Epithelial cell of esophagus (primary cell): ENCODE measurements around the gene CFAP97D1.

Experiments used
- DNase-seq: peaks from one replicate; pipeline ENCODE4 v3.0.0; 2010; ENCODE audit warnings: low read depth
- H3K4me3 ChIP-seq: 2 replicates; pipeline ENCODE4 v1.5.1; 2011; ENCODE audit warnings: mild to moderate bottlenecking, low read length, control low read depth
- TF ChIP-seq, protein P1 (sequence below): IDR thresholded peaks from 2 replicates; pipeline ENCODE4 v1.5.1; 2011; ENCODE audit warnings: low read depth, mild to moderate bottlenecking, low read length, control low read depth, inconsistent platforms; ENCODE audit not compliant: insufficient read depth; ENCODE audit errors: missing control alignments

CFAP97D1 gene

DNA sequence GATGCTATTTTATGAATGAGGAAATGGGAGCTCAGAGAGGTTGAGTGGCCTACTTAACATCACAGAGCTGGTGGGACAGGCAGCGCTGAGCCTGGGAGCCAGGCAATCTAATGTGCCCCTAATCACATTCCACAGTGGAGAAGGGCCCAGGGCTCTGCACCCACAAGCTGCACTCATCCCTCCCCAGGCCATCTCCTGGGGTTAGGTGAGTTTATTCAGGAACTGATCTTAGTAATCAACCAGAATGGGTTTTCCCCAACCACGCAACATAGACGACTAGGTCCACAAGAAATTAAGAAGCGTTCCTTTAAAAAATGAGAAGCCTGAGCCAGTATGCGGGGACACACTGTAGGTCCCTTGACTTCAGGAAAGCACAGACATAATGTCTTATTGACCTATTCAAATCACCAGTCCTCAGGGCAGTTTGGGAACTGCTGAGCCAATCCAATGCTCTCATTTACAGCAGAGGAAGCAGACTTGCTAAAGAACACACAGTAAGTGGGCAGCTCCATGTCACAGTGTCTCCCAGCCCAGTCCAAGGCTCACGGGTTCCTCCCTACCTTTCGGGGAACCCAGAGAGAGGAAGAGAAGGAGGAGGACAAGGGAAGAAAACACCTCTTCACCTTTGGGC lies 50.4 kb downstream of the CFAP97D1 start:
- no peak for DNase-seq
- TF ChIP-seq, protein P1, sequence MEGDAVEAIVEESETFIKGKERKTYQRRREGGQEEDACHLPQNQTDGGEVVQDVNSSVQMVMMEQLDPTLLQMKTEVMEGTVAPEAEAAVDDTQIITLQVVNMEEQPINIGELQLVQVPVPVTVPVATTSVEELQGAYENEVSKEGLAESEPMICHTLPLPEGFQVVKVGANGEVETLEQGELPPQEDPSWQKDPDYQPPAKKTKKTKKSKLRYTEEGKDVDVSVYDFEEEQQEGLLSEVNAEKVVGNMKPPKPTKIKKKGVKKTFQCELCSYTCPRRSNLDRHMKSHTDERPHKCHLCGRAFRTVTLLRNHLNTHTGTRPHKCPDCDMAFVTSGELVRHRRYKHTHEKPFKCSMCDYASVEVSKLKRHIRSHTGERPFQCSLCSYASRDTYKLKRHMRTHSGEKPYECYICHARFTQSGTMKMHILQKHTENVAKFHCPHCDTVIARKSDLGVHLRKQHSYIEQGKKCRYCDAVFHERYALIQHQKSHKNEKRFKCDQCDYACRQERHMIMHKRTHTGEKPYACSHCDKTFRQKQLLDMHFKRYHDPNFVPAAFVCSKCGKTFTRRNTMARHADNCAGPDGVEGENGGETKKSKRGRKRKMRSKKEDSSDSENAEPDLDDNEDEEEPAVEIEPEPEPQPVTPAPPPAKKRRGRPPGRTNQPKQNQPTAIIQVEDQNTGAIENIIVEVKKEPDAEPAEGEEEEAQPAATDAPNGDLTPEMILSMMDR, result no peak
- H3K4me3 ChIP-seq, result no peak overlapping the region

DNA sequence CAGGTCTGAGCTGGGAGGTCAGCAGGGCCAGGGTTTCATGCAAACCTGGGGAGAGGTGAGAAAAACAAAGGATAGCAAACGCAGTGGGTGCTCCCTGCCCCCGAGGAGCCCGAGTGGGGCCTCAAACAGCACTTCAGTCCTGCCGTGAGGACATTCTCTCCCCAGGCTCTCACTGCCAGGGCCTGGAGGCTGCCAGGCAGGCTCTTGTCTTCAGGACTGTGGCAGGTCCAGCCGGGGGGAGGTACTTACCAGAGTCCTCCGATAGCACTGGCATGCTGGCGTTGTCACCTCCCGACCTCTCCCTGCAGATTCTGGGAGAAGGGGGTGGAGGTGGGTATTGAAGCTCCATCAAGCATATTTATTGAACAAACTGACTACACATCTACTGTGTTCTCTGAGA lies 51.4 kb downstream of the CFAP97D1 start:
- TF ChIP-seq, protein P1, result no peak
- DNase-seq, result no peak
- no peak overlapping the region for H3K4me3 ChIP-seq

DNA sequence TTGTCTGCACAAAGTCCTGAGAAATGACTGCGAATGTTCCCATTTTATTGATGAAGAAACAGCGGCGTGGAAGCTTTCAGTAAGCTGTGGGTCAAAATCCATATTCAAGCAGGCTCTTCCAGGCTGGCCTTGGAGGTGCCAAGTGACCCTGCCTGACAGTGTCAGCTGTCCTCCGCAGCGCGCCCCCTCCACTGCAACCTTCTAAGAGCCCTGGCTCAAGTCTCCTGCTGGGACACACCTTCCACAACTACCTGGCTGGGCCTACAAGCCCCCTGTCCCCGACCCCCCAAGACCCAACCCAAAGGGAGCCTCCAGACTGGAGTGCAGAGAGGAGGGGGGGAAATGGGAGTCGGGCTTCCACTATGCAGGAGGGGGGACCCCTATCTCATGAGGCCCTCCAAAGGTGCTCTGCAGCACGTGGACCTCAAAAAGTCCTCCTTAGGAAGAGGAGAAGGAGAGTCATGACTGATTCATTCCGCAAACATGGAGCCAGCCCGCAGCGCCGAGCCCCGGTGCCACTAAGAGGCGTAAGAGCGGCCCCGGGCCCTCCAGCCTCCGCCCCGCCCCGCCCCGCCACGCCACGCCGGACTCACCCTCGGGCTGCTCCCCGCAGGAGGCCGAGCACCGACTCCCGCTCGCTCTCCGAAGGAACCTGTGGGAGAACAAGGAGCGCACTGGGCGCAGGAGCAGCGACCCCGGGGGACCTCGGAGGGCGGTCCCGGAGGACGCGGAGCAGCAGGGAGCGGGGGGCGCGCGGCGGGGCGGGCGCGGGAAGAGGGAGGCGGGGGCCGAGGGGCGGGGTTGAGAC lies 52.1 kb downstream of the CFAP97D1 start:
- peak; percentile 83 for DNase-seq
- TF ChIP-seq, protein P1, result no peak
- peak overlapping the region; percentile 45 for H3K4me3 ChIP-seq

DNA sequence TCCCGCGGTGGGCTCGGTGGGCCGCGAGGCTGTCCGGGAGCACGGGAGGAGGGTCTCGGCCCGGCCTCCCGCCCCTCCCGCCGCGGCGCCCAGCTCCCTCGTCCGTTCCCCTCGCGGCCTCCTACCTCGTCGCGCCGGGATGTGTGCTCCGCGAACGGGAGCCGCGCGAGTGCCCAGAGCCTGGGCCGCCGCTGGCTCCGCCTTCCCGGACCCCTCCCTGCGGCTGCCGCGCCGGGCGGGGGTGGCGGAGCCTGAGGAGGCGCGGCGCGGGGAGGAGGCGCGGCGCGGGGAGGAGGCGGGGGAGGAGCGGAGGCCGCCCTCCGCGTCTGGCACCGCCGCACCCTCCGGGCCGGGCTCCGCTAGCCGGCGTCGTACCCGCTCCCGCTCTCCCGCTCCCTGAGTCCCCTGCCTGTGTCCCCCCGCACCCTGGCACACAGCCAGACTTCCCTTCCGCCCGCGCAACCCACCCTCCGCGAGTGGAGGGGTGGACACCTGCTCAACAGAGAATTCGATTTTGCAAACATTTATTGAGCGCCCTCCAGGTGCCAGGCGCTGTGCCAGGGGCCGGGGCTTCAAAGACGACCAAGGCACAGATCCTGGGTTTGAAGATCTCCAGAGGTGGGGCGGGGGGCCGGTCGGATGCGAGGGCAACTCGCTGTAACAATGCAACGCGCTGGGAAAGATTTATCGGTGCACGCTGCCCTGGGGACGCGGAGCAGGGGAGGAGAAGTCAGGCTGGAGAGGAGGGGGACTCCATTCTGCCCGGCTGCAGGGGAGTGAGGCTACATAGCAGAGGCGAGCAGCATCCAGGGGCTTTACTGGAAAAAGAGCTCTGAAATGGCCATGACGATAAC lies 53.0 kb downstream of the CFAP97D1 start, which contains the start of gene MPP3:
Gene MPP3 (minus strand): TSS at position 171 of the 854 bp plus-strand sequence. CDS start 1,240 bp downstream, outside the sequence.
- peak; percentile 82 for DNase-seq
- TF ChIP-seq, protein P1, result no peak
- H3K4me3 ChIP-seq, result peak within 1 kb of the TSS; percentile 45

DNA sequence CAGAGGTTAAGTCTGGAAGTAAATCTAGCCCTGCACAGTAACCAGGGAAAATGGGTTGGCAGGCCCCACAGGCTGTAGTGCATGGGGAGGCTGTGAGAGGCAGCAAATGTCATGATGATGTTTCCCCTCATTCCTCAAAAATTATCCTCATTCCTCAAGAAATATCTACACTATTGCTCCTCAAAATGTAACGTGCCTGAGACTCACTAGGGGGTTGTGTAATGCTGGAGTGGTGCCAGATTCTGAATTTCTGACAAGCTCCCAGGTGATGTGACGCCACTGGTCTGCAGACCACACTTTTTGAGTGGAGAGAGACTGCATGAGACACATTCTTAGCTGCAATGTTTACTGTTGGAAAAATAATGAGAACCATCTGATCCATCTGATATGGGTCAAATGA lies 53.9 kb downstream of the CFAP97D1 start:
- TF ChIP-seq, protein P1, result no peak
- peak; percentile 70 for DNase-seq
- no peak overlapping the region for H3K4me3 ChIP-seq
